ENCODE measurements around the gene TUBB3.
"Not testable (repeated sequence)": the region's sequence is repeated elsewhere in the genome, so short reads cannot be mapped to it uniquely, and the experiment has no call there.

Gene TUBB3

DNA sequence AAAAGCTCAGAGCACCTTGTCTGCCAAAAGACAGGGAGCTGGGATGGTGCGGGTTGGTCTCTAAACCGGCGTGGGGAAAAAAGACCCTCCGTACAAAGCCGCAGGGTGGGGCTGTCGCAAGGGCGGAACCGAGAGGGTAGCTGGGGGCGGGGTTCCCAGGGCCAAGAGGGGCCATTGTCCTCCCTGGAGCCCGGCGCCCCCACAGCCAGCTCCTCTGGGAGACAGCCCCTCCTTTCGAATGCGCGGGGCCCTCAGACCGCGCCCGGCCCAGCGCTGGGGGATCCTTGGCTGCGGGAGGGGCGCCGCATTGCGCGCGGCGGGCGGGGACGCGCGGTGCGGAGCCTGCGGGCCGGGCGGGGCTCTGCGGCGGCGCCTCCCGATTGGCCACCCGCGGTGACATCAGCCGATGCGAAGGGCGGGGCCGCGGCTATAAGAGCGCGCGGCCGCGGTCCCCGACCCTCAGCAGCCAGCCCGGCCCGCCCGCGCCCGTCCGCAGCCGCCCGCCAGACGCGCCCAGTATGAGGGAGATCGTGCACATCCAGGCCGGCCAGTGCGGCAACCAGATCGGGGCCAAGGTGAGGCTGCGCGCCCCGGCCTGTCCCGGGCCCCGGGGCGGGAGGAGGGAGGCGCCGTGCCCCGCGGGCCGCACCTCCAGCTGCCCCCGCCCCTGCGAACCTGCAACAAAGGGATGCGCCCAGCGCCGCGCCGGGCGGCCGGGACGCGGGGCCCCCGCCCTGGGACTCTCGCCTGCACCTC, at the start of gene TUBB3:
Gene TUBB3 (plus strand): TSS at position 459 of the 756 bp plus-strand sequence. CDS start 60 bp downstream, at position 519.
- peak within 1 kb of the TSS; percentile 94 for H2AFZ ChIP-seq (ENCODE audit: low read depth)

DNA sequence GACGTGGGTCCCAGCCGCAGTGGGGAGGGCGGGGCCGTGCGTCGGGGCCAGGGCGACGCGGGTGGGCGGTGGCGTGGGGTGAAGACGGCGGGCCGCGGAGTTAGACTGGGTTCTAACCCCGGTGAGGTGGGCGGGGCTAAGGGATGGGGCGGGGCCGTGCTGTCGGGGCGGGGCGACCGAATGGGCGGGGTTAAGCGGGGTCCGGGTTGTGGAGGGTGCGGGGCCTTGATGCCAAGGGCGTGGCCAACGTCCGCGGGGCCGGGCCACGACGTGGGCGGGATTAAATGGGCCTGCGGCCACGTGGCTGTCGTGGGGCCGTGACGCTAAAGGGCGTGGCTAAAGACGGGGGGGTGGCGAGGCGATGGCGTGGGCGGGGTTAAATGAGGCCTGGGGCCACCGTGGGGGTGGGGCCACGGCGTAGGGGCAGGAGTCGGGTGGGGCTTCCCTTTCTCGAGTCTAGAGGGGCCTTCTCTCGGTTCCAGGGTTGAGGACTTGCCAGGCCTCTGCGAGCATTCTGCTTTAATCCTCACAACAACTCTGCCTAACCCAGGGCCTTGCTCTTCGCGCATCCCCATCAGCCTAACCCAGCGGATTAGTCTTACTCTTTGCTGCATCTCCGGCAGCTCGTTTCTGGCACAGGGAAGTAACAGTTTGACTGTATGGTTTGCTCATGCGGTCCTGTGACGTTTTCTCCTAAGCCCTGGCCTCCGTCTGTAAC, 49.0 kb upstream of the TUBB3 start:
- Histone ChIP-seq H3K36me3 (ENCODE audit: insufficient read depth) (peaks cover 16% of the 10 kb centered on the region; the same call in 1 of the 2 replicates), H3K4me2 (peak overlapping the region; percentile 74), H3K4me1 (ENCODE audit: low read depth, poor library complexity, severe bottlenecking) (peaks cover 45% of the 10 kb centered on the region), H3K27me3 (ENCODE audit: insufficient read depth, low read depth) (no peaks in the 10 kb centered on the region), H3K79me2 (ENCODE audit: insufficient read depth, low read depth) (peaks cover 53% of the 10 kb centered on the region), H3K9ac (peak overlapping the region; percentile 87; the same call in 1 of the 2 replicates), H4K20me1 (ENCODE audit: insufficient read depth) (peaks cover 7% of the 10 kb centered on the region; the same call in 1 of the 2 replicates), H3K27ac (peak overlapping the region; percentile 97), H2AFZ (ENCODE audit: low read depth) (no peak overlapping the region), H3K4me3 (IDR thresholded peaks at IDR 0.05; ENCODE audit: insufficient read depth, low read depth, low read length) (no peak overlapping the region)
- TF ChIP-seq, protein P1, sequence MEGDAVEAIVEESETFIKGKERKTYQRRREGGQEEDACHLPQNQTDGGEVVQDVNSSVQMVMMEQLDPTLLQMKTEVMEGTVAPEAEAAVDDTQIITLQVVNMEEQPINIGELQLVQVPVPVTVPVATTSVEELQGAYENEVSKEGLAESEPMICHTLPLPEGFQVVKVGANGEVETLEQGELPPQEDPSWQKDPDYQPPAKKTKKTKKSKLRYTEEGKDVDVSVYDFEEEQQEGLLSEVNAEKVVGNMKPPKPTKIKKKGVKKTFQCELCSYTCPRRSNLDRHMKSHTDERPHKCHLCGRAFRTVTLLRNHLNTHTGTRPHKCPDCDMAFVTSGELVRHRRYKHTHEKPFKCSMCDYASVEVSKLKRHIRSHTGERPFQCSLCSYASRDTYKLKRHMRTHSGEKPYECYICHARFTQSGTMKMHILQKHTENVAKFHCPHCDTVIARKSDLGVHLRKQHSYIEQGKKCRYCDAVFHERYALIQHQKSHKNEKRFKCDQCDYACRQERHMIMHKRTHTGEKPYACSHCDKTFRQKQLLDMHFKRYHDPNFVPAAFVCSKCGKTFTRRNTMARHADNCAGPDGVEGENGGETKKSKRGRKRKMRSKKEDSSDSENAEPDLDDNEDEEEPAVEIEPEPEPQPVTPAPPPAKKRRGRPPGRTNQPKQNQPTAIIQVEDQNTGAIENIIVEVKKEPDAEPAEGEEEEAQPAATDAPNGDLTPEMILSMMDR (conservative IDR thresholded peaks at IDR 0.05; ENCODE audit: low read depth, low read length), result no peak

More for the DNA sequence above, at the start of gene TUBB3:
- Histone ChIP-seq H4K20me1 (ENCODE audit: insufficient read depth) (no peaks in the 10 kb centered on the region), H3K27ac (no peak within 1 kb of the TSS), H3K9ac (no peak within 1 kb of the TSS), H3K79me2 (ENCODE audit: insufficient read depth, low read depth) (no peaks in the 10 kb centered on the region), H3K36me3 (ENCODE audit: insufficient read depth) (no peaks in the 10 kb centered on the region), H3K27me3 (ENCODE audit: insufficient read depth, low read depth) (peaks cover 52% of the 10 kb centered on the region), H3K4me1 (ENCODE audit: low read depth, poor library complexity, severe bottlenecking) (peaks cover 63% of the 10 kb centered on the region), H3K4me3 (IDR thresholded peaks at IDR 0.05; ENCODE audit: insufficient read depth, low read depth, low read length) (no peak within 1 kb of the TSS), H3K4me2 (peak within 1 kb of the TSS; percentile 70)
- TF ChIP-seq, protein P1 (conservative IDR thresholded peaks at IDR 0.05; ENCODE audit: low read depth, low read length), result no peak

DNA sequence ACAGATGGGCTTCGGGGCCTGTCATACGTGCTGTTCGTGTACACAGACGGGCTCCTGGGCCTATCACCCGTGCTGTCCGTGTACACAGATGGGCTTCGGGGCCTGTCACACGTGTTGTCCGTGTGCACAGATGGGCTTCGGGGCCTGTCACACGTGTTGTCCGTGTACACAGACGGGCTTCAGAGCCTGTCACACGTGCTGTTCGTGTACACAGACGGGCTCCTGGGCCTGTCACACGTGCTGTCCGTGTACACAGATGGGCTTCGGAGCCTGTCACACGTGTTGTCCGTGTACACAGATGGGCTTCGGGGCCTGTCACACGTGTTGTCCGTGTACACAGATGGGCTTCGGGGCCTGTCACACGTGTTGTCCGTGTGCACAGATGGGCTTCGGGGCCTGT, 44.0 kb upstream of the TUBB3 start:
- peaks cover 22% of the 10 kb centered on the region; the same call in 1 of the 2 replicates for H3K36me3 ChIP-seq (ENCODE audit: insufficient read depth)
- not testable (repeated sequence) for H4K20me1 ChIP-seq (ENCODE audit: insufficient read depth); H3K27ac ChIP-seq; H3K27me3 ChIP-seq (ENCODE audit: insufficient read depth, low read depth); H3K4me2 ChIP-seq; H3K4me3 ChIP-seq (IDR thresholded peaks at IDR 0.05; ENCODE audit: insufficient read depth, low read depth, low read length); H3K9ac ChIP-seq; H2AFZ ChIP-seq (ENCODE audit: low read depth)
- H3K4me1 ChIP-seq (ENCODE audit: low read depth, poor library complexity, severe bottlenecking), result peaks cover 61% of the 10 kb centered on the region
- peaks cover 80% of the 10 kb centered on the region for H3K79me2 ChIP-seq (ENCODE audit: insufficient read depth, low read depth)

DNA sequence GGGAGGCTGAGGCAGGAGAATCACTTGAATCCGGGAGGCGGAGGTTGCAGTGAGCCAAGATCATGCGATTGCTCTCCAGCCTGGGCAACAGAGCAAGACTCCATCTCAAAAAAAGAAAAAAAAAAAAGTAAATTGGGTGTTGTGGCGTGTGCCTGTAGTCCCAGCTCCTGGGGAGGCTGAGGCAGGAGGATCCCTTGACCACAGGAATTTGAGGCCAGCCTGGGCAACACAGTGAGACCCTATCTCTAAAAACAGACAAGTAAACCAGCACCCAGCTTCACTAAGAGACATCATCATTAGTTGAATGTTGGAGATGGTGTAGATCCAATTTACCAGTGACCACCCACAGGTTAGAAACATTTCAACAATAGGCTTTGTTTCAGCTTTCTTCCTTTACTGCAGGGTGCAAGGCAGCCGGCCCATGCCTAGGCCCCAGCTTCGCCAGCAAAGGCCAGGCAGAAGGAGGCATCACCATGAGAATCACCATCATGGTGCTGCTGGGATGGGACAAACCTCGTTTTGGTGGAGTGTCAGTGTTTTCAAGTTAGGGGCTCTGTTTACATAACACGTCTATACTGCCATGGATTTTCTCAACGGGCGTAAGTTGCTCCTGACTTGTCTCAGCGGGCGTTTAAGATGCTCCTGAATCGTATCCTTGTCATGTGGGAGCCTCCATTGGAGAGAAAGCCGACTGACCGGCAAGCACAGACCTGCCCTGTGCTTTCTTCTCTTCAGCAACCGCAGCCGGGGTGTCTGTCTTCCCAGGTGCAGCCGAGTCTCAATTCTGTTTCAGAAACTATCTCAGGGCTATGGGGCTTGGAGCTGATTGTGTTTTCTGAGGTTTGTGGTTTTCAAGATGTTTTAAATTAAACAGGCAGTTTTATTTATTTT, 42.4 kb upstream of the TUBB3 start:
- TF ChIP-seq, protein P1 (conservative IDR thresholded peaks at IDR 0.05; ENCODE audit: low read depth, low read length), result no peak
- peaks cover 50% of the 10 kb centered on the region for H3K4me1 ChIP-seq (ENCODE audit: low read depth, poor library complexity, severe bottlenecking)
- H3K36me3 ChIP-seq (ENCODE audit: insufficient read depth), result peaks cover 21% of the 10 kb centered on the region; the same call in 1 of the 2 replicates
- no peak overlapping the region for H2AFZ ChIP-seq (ENCODE audit: low read depth)
- no peaks in the 10 kb centered on the region for H3K27me3 ChIP-seq (ENCODE audit: insufficient read depth, low read depth)
- peaks cover 66% of the 10 kb centered on the region for H3K79me2 ChIP-seq (ENCODE audit: insufficient read depth, low read depth)
- peak overlapping the region; percentile 46; the same call in 1 of the 2 replicates for H3K9ac ChIP-seq
- no peaks in the 10 kb centered on the region for H4K20me1 ChIP-seq (ENCODE audit: insufficient read depth)
- H3K27ac ChIP-seq, result peak overlapping the region; percentile 71
- H3K4me3 ChIP-seq (IDR thresholded peaks at IDR 0.05; ENCODE audit: insufficient read depth, low read depth, low read length), result no peak overlapping the region
- H3K4me2 ChIP-seq, result peak overlapping the region; percentile 90
